GM12878 (cell line): ENCODE data around the gene TOR1B. TPM values are rescaled to one million over a fixed set of nuclear protein-coding genes. Genes with fewer than 3 reads are reported as not detected.
A peak's percentile ranks its signal among the peaks of the same experiment; 100 is the strongest.

ENCODE experiments used
- BRCA1 ChIP-seq: IDR thresholded peaks from 2 replicates; pipeline ENCODE4 v1.6.1; 2011; ENCODE audit warnings: low read depth, low read length, improper control_type of control experiment
- CHD2 ChIP-seq: IDR thresholded peaks from 2 replicates; pipeline ENCODE4 v1.6.1; 2011; ENCODE audit warnings: low read depth, low read length, improper control_type of control experiment, borderline replicate concordance
- EGR1 ChIP-seq, 2 experiments: IDR thresholded peaks; 1 replicate in 1 of 2; 2 replicates in 1 of 2; pipeline ENCODE4 v1.6.1; 2011 to 2012; ENCODE audit warnings: low read depth in 2 of 2, low read length in 2 of 2, borderline replicate concordance in 1 of 2, mild to moderate bottlenecking in 1 of 2, moderate library complexity in 1 of 2
- EP300 ChIP-seq, 2 experiments: fragments of 150-350 bp in 1 of 2; IDR thresholded peaks; 2 replicates each; pipeline ENCODE4 v1.6.1; 2011 to 2012; ENCODE audit warnings: low read depth in 2 of 2, low read length in 2 of 2, borderline replicate concordance in 1 of 2, improper control_type of control experiment in 1 of 2, inconsistent platforms in 1 of 2; ENCODE audit not compliant: control insufficient read depth in 1 of 2
- KDM1A ChIP-seq: fragments of 200-600 bp; sonication (generic); IDR thresholded peaks from 2 replicates; pipeline ENCODE4 v1.6.1; 2016; ENCODE audit warnings: borderline replicate concordance
- MXI1 ChIP-seq: fragments of 150-350 bp; IDR thresholded peaks from 2 replicates; pipeline ENCODE4 v1.6.1; 2011; ENCODE audit warnings: low read depth, mild to moderate bottlenecking, inconsistent platforms, low read length, improper control_type of control experiment
- PML ChIP-seq: IDR thresholded peaks from 2 replicates; pipeline ENCODE4 v1.6.1; 2012; ENCODE audit warnings: low read length, inconsistent platforms
- RAD21 ChIP-seq: IDR thresholded peaks from 2 replicates; pipeline ENCODE4 v1.6.1; 2011; ENCODE audit warnings: mild to moderate bottlenecking, low read depth, low read length, moderate library complexity; ENCODE audit not compliant: insufficient read depth
- STAT1 ChIP-seq: fragments of 450-650 bp; conservative IDR thresholded peaks from 2 replicates; pipeline ENCODE4 v1.6.1; 2014; ENCODE audit warnings: antibody characterized with exemption, mild to moderate bottlenecking
- YY1 ChIP-seq: IDR thresholded peaks from 2 replicates; pipeline ENCODE4 v1.6.1; 2011; ENCODE audit warnings: low read depth, mild to moderate bottlenecking, low read length
- ZNF384 ChIP-seq: IDR thresholded peaks from 2 replicates; pipeline ENCODE4 v1.6.1; 2012; ENCODE audit warnings: low read depth, mild to moderate bottlenecking, low read length, improper control_type of control experiment, borderline replicate concordance
- polyA plus RNA-seq, 11 experiments: library from polyadenylated mRNA; depleted of rRNA in 4 of 11; unstranded in 6 of 11; stranded (reverse) in 5 of 11; fragments of >200 nt; fragmentation: Nextera tagmentation in 4 of 11; fragmentation: Illumina TruSeq in 1 of 11; extraction: Ambion mirVana in 4 of 11; extraction: Trizol in 1 of 11; gene quantifications; 1 replicate in 1 of 11; 2 replicates in 10 of 11; pipeline versions ENCODE4 v1.2.1 to v1.2.3, GENCODE V29; 2011 to 2016; ENCODE audit warnings: inconsistent platforms in 2 of 11, missing spikeins in 2 of 11, low read depth in 1 of 11
- total RNA-seq, 4 experiments: library from RNA; depleted of rRNA in 3 of 4; stranded (reverse); fragments of >200 nt in 3 of 4; fragmentation: Illumina TruSeq in 1 of 4; extraction: Trizol in 1 of 4; gene quantifications; 2 replicates each; pipeline versions ENCODE4 v1.2.1 to v1.2.3, GENCODE V29; 2013 to 2021
- TF ChIP-seq, protein P1 (sequence below): fragments of 450-650 bp; IDR thresholded peaks from 2 replicates; pipeline ENCODE4 v1.6.1; 2016; ENCODE audit warnings: mild to moderate bottlenecking
- TF ChIP-seq, protein P2 (sequence below): fragments of 450-650 bp; IDR thresholded peaks from 2 replicates; pipeline ENCODE4 v1.6.1; 2017; ENCODE audit warnings: mild to moderate bottlenecking, moderate library complexity
- TF ChIP-seq, protein P3 (sequence below): fragments of 450-650 bp; IDR thresholded peaks from 2 replicates; pipeline ENCODE4 v1.6.1; 2016; ENCODE audit warnings: mild to moderate bottlenecking
- TF ChIP-seq, protein P4 (sequence below): fragments of 150-350 bp; IDR thresholded peaks from 2 replicates; pipeline ENCODE4 v1.6.1; 2016; ENCODE audit warnings: low read depth, low read length
- TF ChIP-seq, protein P5 (sequence below): fragments of 450-650 bp; conservative IDR thresholded peaks from 2 replicates; pipeline ENCODE4 v1.6.1; 2017; ENCODE audit warnings: mild to moderate bottlenecking, moderate library complexity

The TOR1B gene
- total and polyA plus RNA-seq, 10 of the 15 experiments (the other 5 are each of a cell fraction or from before 2014, with no cell fraction given), result 1.8 to 17.5 (median 9.9) TPM

DNA sequence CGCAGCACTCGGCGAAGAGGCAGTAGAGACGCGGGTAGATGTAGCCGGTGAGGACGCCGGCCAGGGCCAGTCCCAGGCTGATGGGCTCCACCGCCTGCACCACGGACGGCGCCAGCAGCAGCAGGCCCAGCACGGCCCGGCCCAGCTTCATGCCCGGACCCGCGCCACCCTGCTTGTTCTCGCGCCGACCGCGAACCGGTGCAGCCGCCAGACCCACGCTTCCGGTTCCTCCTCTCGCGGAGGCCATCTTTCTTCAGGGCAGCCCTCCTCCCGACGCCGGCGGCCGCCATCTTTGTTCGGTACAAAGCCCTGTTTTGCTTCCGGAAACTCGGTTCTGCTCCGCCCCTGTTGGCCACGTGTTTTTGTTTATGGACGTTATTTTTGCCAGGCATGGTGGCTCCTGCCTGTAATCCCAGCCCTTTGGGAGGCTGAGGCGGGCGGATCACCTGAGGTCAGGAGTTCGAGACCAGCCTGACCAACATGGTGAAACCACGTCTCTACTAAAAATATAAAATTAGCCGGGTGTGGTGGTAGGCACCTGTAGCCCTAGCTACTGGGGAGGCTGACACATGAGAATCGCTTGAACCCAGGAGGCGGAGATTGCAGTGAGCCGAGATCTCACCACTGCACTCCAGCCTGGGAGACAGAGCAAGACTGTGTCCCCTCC, 21.1 kb downstream of the TOR1B start, which contains the start of gene TOR1A (continued):
- TF ChIP-seq, protein P1, sequence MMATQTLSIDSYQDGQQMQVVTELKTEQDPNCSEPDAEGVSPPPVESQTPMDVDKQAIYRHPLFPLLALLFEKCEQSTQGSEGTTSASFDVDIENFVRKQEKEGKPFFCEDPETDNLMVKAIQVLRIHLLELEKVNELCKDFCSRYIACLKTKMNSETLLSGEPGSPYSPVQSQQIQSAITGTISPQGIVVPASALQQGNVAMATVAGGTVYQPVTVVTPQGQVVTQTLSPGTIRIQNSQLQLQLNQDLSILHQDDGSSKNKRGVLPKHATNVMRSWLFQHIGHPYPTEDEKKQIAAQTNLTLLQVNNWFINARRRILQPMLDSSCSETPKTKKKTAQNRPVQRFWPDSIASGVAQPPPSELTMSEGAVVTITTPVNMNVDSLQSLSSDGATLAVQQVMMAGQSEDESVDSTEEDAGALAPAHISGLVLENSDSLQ, result 0 out of 2 replicates have a peak, but pooled peaks have one; percentile 16
- TF ChIP-seq RAD21 (no peak), KDM1A (no peak), YY1 (peak; percentile 100), BRCA1 (no peak; the same call in 1 of the 2 replicates), PML (no peak; the same call in 1 of the 2 replicates), ZNF384 (no peak), EP300 (IDR thresholded peaks at IDR 0.05; ENCODE audit: borderline replicate concordance in 1 of 2, control insufficient read depth in 1 of 2, low read depth in 2 of 2, low read length in 2 of 2) (no peak), EGR1 (IDR thresholded peaks at IDR 0.05; ENCODE audit: borderline replicate concordance in 1 of 2, low read depth in 2 of 2, low read length in 2 of 2) (peak in 1 of 2 experiments; percentile 77; a peak in 1 of 3 replicates), MXI1 (peak; percentile 82; the same call in 1 of the 2 replicates), STAT1 (no peak), CHD2 (peak; percentile 87)
- TF ChIP-seq, protein P2, sequence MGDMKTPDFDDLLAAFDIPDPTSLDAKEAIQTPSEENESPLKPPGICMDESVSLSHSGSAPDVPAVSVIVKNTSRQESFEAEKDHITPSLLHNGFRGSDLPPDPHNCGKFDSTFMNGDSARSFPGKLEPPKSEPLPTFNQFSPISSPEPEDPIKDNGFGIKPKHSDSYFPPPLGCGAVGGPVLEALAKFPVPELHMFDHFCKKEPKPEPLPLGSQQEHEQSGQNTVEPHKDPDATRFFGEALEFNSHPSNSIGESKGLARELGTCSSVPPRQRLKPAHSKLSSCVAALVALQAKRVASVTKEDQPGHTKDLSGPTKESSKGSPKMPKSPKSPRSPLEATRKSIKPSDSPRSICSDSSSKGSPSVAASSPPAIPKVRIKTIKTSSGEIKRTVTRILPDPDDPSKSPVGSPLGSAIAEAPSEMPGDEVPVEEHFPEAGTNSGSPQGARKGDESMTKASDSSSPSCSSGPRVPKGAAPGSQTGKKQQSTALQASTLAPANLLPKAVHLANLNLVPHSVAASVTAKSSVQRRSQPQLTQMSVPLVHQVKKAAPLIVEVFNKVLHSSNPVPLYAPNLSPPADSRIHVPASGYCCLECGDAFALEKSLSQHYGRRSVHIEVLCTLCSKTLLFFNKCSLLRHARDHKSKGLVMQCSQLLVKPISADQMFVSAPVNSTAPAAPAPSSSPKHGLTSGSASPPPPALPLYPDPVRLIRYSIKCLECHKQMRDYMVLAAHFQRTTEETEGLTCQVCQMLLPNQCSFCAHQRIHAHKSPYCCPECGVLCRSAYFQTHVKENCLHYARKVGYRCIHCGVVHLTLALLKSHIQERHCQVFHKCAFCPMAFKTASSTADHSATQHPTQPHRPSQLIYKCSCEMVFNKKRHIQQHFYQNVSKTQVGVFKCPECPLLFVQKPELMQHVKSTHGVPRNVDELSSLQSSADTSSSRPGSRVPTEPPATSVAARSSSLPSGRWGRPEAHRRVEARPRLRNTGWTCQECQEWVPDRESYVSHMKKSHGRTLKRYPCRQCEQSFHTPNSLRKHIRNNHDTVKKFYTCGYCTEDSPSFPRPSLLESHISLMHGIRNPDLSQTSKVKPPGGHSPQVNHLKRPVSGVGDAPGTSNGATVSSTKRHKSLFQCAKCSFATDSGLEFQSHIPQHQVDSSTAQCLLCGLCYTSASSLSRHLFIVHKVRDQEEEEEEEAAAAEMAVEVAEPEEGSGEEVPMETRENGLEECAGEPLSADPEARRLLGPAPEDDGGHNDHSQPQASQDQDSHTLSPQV, result no peak
- TF ChIP-seq, protein P3, sequence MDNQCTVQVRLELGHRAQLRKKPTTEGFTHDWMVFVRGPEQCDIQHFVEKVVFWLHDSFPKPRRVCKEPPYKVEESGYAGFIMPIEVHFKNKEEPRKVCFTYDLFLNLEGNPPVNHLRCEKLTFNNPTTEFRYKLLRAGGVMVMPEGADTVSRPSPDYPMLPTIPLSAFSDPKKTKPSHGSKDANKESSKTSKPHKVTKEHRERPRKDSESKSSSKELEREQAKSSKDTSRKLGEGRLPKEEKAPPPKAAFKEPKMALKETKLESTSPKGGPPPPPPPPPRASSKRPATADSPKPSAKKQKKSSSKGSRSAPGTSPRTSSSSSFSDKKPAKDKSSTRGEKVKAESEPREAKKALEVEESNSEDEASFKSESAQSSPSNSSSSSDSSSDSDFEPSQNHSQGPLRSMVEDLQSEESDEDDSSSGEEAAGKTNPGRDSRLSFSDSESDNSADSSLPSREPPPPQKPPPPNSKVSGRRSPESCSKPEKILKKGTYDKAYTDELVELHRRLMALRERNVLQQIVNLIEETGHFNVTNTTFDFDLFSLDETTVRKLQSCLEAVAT, result peak; percentile 86; the same call in 1 of the 2 replicates
- TF ChIP-seq, protein P4, sequence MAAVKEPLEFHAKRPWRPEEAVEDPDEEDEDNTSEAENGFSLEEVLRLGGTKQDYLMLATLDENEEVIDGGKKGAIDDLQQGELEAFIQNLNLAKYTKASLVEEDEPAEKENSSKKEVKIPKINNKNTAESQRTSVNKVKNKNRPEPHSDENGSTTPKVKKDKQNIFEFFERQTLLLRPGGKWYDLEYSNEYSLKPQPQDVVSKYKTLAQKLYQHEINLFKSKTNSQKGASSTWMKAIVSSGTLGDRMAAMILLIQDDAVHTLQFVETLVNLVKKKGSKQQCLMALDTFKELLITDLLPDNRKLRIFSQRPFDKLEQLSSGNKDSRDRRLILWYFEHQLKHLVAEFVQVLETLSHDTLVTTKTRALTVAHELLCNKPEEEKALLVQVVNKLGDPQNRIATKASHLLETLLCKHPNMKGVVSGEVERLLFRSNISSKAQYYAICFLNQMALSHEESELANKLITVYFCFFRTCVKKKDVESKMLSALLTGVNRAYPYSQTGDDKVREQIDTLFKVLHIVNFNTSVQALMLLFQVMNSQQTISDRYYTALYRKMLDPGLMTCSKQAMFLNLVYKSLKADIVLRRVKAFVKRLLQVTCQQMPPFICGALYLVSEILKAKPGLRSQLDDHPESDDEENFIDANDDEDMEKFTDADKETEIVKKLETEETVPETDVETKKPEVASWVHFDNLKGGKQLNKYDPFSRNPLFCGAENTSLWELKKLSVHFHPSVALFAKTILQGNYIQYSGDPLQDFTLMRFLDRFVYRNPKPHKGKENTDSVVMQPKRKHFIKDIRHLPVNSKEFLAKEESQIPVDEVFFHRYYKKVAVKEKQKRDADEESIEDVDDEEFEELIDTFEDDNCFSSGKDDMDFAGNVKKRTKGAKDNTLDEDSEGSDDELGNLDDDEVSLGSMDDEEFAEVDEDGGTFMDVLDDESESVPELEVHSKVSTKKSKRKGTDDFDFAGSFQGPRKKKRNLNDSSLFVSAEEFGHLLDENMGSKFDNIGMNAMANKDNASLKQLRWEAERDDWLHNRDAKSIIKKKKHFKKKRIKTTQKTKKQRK, result no peak
- TF ChIP-seq, protein P5, sequence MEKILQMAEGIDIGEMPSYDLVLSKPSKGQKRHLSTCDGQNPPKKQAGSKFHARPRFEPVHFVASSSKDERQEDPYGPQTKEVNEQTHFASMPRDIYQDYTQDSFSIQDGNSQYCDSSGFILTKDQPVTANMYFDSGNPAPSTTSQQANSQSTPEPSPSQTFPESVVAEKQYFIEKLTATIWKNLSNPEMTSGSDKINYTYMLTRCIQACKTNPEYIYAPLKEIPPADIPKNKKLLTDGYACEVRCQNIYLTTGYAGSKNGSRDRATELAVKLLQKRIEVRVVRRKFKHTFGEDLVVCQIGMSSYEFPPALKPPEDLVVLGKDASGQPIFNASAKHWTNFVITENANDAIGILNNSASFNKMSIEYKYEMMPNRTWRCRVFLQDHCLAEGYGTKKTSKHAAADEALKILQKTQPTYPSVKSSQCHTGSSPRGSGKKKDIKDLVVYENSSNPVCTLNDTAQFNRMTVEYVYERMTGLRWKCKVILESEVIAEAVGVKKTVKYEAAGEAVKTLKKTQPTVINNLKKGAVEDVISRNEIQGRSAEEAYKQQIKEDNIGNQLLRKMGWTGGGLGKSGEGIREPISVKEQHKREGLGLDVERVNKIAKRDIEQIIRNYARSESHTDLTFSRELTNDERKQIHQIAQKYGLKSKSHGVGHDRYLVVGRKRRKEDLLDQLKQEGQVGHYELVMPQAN, result peak; percentile 83
